ENCODE data around the gene POU6F2.

GRCh38 chr7:39301543-39301942 is 323.8 kb downstream of the POU6F2 start:
- TF ChIP-seq CTCF (IDR thresholded peaks at IDR 0.05) (no peak), POLR2A (IDR thresholded peaks at IDR 0.05) (no peak)
